ENCODE measurements around the gene CHRNA1. TPM values are rescaled to one million over a fixed set of nuclear protein-coding genes. Genes with fewer than 3 reads are reported as not detected.

CHRNA1 gene
- total and polyA plus RNA-seq, 2 donors = 2.2 to 4.2 TPM

DNA sequence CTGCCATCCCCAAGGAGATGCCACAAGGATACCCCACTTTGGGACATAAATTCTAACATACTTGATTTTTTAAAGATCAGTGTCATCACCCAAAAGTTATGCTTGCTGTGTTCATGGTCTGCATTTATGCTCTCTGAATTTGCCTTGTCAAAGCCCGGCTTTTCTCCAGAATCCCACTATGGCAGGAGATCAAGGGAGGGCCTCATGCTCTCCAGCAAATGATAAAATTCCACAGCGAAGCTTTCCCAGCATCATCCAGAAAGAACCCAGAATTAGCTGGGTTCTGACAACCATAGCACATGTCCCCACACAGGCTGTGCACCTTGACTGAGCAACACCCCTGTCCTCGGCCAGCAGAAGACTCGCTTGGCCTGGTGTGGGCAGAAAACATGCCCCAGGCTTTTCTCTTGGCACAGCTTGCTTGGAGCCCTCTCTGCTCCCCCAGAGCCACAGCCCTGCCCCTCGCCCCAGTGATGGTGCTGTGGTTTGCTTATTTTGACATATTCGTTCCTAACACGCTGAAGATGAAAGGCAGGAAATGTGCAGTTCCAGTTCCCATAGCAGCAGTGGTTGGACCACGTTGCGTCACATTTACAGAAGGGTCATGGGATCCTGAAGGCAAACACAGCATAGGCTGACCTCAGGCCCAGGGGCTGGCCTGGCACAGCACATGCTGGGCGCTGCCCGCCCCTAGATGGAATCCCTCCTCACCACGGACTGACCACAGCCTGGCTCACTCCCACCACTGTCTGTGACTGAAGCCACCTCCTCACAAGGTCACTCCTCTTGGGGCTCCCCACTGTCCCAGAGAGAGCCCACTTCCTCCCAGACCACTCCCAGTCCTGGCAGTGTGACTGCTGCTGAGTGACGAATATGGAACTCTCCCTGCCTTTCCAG, 14.1 kb upstream of the CHRNA1 start:
- Histone ChIP-seq H3K4me3 (ENCODE audit: low read length in 2 of 2) (no peak overlapping the region), H3K27me3 (ENCODE audit: control insufficient read depth in 2 of 2, insufficient read depth in 1 of 2, low read length in 1 of 2) (no peaks in the 10 kb centered on the region), H3K36me3 (ENCODE audit: control insufficient read depth in 2 of 2, insufficient read depth in 2 of 2, low read length in 1 of 2) (no peaks in the 10 kb centered on the region), H3K9me3 (ENCODE audit: control insufficient read depth in 2 of 2, insufficient read depth in 1 of 2, low read length in 1 of 2) (peaks cover 0 to 5% of the 10 kb centered on the region in 2 donors), H3K4me1 (ENCODE audit: control insufficient read depth in 2 of 2, insufficient read depth in 2 of 2, low read length in 2 of 2) (peaks cover 28 to 50% of the 10 kb centered on the region in 2 donors), H3K27ac (ENCODE audit: low read depth in 1 of 2, low read length in 1 of 2) (peak overlapping the region; percentile 44 to 58)
- 45% methylated on average over 13 of the region's 13 CpGs for whole genome bisulfite sequencing
- DNase-seq (ENCODE audit: low read depth in 6 of 9, low spot score in 9 of 9) = peak; percentile 43 to 91 (median 72)

DNA sequence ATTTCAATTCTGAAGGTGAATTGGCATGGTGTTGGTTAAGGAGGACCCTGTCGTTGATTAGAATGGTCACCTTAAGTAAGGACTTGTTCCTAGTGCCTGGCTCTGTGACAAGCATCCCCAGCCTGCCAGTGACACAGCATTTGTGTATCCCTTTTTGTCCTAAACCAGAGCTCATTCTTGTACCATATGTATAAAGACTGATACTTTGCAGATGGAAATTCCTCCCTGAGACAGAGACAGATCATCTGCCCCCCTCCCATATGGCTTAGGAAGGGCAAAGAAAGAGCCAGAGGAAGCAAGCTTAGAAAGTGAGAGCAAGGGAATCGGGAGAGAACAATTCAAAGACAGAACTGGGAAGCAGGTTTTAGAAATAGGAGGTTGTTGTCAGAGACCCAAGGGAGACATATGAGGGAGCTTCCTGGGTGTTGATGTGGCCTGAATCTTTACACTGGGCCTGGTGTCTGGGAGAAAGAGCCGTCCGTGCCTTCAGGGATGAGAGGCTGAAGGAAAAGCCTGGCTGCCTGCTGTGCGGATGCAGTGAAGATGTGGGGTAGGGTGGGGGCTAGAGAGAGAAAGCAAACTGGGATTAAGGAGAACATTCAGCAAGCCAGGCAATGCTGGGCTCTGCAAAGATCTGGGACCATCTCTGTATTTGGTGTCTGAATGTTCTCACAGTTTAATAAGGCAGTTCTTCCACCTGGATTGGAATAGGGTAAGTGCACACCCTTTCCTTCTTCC, 13.2 kb upstream of the CHRNA1 start:
- no peaks in the 10 kb centered on the region for H3K36me3 ChIP-seq (ENCODE audit: control insufficient read depth in 2 of 2, insufficient read depth in 2 of 2, low read length in 1 of 2)
- H3K27ac ChIP-seq (ENCODE audit: low read depth in 1 of 2, low read length in 1 of 2) = no peak overlapping the region
- H3K4me1 ChIP-seq (ENCODE audit: control insufficient read depth in 2 of 2, insufficient read depth in 2 of 2, low read length in 2 of 2) = peaks cover 28 to 50% of the 10 kb centered on the region in 2 donors
- H3K27me3 ChIP-seq (ENCODE audit: control insufficient read depth in 2 of 2, insufficient read depth in 1 of 2, low read length in 1 of 2) = no peaks in the 10 kb centered on the region
- 77% methylated on average over 5 of the region's 5 CpGs for WGBS
- no peaks in the 10 kb centered on the region for H3K9me3 ChIP-seq (ENCODE audit: control insufficient read depth in 2 of 2, insufficient read depth in 1 of 2, low read length in 1 of 2)
- no peak for DNase-seq (ENCODE audit: low read depth in 6 of 9, low spot score in 9 of 9)
- no peak overlapping the region for H3K4me3 ChIP-seq (ENCODE audit: low read length in 2 of 2)

DNA sequence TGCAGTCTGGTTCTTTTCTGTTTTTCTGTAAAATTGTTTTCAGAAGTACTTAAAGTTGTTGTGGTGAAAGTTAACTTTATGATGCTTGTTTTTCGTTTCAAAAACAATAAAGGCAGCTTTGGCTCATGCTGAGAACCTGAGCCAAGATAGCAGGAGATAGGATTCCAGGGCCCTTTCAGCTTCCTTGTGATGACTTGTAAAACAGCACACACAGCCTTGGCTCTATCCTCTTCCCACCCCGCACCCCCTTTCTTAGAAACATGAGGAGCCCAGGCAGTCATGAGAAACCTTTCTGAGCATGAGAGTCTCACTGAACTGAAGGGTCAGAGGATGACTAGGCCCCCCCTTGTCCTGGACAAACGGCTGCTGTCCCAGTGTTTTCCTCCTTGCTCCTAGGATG, 12.4 kb upstream of the CHRNA1 start:
- H3K4me3 ChIP-seq (ENCODE audit: low read length in 2 of 2) = no peak overlapping the region
- H3K9me3 ChIP-seq (ENCODE audit: control insufficient read depth in 2 of 2, insufficient read depth in 1 of 2, low read length in 1 of 2) = no peaks in the 10 kb centered on the region
- no peak for DNase-seq (ENCODE audit: low read depth in 6 of 9, low spot score in 9 of 9)
- H3K4me1 ChIP-seq (ENCODE audit: control insufficient read depth in 2 of 2, insufficient read depth in 2 of 2, low read length in 2 of 2) = peaks cover 28 to 59% of the 10 kb centered on the region in 2 donors
- H3K27me3 ChIP-seq (ENCODE audit: control insufficient read depth in 2 of 2, insufficient read depth in 1 of 2, low read length in 1 of 2) = no peaks in the 10 kb centered on the region
- H3K27ac ChIP-seq (ENCODE audit: low read depth in 1 of 2, low read length in 1 of 2) = no peak overlapping the region
- 97% methylated on average over 3 of the region's 3 CpGs for WGBS
- no peaks in the 10 kb centered on the region for H3K36me3 ChIP-seq (ENCODE audit: control insufficient read depth in 2 of 2, insufficient read depth in 2 of 2, low read length in 1 of 2)

DNA sequence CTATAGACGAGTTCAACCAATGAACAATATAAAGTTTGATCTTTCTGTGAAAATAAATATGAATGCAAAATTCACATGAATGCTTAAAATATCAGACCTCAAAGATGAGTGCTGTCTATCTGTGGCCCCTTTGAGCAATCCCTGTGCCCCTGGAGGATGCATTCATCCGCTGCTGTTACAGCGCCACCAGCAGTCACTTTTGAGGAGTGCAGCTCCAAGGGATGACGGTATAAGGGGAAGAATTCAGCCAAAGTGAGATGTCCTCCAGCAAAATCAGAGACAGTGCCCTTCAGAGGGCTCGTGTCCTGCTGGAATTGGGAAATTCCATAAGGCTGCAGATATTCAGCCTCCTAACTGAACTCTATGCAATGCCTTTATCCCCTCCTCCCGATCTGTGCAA, 12.0 kb upstream of the CHRNA1 start:
- H3K27me3 ChIP-seq (ENCODE audit: control insufficient read depth in 2 of 2, insufficient read depth in 1 of 2, low read length in 1 of 2) = no peaks in the 10 kb centered on the region
- H3K4me3 ChIP-seq (ENCODE audit: low read length in 2 of 2) = no peak overlapping the region
- H3K27ac ChIP-seq (ENCODE audit: low read depth in 1 of 2, low read length in 1 of 2) = no peak overlapping the region
- H3K9me3 ChIP-seq (ENCODE audit: control insufficient read depth in 2 of 2, insufficient read depth in 1 of 2, low read length in 1 of 2) = no peaks in the 10 kb centered on the region
- 89% methylated on average over 6 of the region's 6 CpGs for WGBS
- no peak for DNase-seq (ENCODE audit: low read depth in 6 of 9, low spot score in 9 of 9)
- H3K36me3 ChIP-seq (ENCODE audit: control insufficient read depth in 2 of 2, insufficient read depth in 2 of 2, low read length in 1 of 2) = no peaks in the 10 kb centered on the region
- H3K4me1 ChIP-seq (ENCODE audit: control insufficient read depth in 2 of 2, insufficient read depth in 2 of 2, low read length in 2 of 2) = peaks cover 28 to 60% of the 10 kb centered on the region in 2 donors

DNA sequence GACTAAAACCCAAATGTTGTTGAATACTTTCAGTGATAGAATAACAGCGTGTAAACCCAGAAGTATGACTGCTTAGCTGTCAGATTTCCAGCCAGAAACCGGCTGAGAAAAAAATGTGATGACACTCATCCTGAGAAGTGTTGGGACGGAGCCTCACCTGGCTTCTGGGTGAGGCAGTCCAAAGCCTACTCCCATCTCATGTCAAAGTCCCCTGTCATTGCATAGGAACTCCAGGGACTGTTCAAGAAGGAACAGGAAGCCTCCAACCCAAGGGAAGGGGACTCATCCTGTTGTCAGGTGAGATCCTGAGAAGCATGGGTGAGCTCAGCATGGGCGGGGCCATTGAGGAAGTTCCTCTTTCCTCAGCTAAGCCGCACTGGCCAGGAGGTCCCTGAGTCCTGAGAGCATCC, 11.3 kb upstream of the CHRNA1 start:
- H3K27ac ChIP-seq (ENCODE audit: low read depth in 1 of 2, low read length in 1 of 2) = peak overlapping the region in 1 of 2 donors; percentile 22
- WGBS = 72% methylated on average over 5 of the region's 5 CpGs
- no peaks in the 10 kb centered on the region for H3K36me3 ChIP-seq (ENCODE audit: control insufficient read depth in 2 of 2, insufficient read depth in 2 of 2, low read length in 1 of 2)
- H3K9me3 ChIP-seq (ENCODE audit: control insufficient read depth in 2 of 2, insufficient read depth in 1 of 2, low read length in 1 of 2) = no peaks in the 10 kb centered on the region
- DNase-seq (ENCODE audit: low read depth in 6 of 9, low spot score in 9 of 9) = no peak
- no peak overlapping the region for H3K4me3 ChIP-seq (ENCODE audit: low read length in 2 of 2)
- peaks cover 27 to 58% of the 10 kb centered on the region in 2 donors for H3K4me1 ChIP-seq (ENCODE audit: control insufficient read depth in 2 of 2, insufficient read depth in 2 of 2, low read length in 2 of 2)
- no peaks in the 10 kb centered on the region for H3K27me3 ChIP-seq (ENCODE audit: control insufficient read depth in 2 of 2, insufficient read depth in 1 of 2, low read length in 1 of 2)

DNA sequence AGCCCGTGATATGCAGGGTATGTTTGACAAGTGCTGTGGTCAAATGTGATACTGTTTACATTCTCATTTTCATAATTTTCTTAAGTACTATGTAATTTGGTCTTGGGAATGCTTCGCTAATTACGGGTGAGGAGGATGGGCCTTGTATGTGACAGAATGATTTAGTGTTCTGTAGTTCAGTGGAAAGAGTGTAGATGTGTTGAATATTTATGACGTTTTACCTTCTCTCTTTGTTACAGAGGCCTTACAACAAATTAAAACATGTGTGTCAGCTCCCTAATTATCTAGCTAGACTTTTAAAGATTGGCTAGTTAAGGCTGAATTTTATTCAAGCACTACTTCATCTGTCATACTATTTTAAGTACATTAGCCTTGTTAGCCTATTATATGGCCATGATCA, 10.6 kb upstream of the CHRNA1 start:
- WGBS = 95% methylated on average over 4 of the region's 4 CpGs
- Histone ChIP-seq H3K4me1 (ENCODE audit: control insufficient read depth in 2 of 2, insufficient read depth in 2 of 2, low read length in 2 of 2) (peaks cover 21 to 51% of the 10 kb centered on the region in 2 donors), H3K27me3 (ENCODE audit: control insufficient read depth in 2 of 2, insufficient read depth in 1 of 2, low read length in 1 of 2) (no peaks in the 10 kb centered on the region)

DNA sequence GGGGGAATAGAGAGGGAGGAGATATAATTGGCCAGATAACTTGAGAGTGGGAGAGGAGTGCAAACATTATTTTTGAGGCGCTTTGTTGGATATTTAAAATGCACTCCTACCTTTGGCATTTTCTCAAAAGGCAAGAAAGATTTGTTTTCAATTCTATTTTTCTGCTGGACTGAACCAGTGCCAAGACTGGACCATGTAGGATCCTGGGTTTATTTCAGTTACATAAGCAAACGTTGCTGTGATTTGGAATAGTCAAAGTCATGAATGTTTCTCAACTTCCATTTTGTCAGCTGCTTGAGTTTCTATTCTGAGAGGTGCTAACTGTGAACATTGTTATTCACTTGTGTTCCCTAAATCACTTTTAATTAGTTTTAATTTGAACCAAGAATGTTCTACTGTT, 8.9 kb upstream of the CHRNA1 start:
- H3K4me3 ChIP-seq (ENCODE audit: low read length in 2 of 2) = no peak overlapping the region
- no peaks in the 10 kb centered on the region for H3K9me3 ChIP-seq (ENCODE audit: control insufficient read depth in 2 of 2, insufficient read depth in 1 of 2, low read length in 1 of 2)
- 89% methylated on average over 2 of the region's 2 CpGs for WGBS
- H3K27me3 ChIP-seq (ENCODE audit: control insufficient read depth in 2 of 2, insufficient read depth in 1 of 2, low read length in 1 of 2) = peaks cover 0 to 3% of the 10 kb centered on the region in 2 donors
- H3K27ac ChIP-seq (ENCODE audit: low read depth in 1 of 2, low read length in 1 of 2) = no peak overlapping the region
- no peak for DNase-seq (ENCODE audit: low read depth in 6 of 9, low spot score in 9 of 9)
- H3K4me1 ChIP-seq (ENCODE audit: control insufficient read depth in 2 of 2, insufficient read depth in 2 of 2, low read length in 2 of 2) = peaks cover 9 to 35% of the 10 kb centered on the region in 2 donors
- no peaks in the 10 kb centered on the region for H3K36me3 ChIP-seq (ENCODE audit: control insufficient read depth in 2 of 2, insufficient read depth in 2 of 2, low read length in 1 of 2)

More for the DNA sequence above, 10.6 kb upstream of the CHRNA1 start:
- Histone ChIP-seq H3K4me3 (ENCODE audit: low read length in 2 of 2) (no peak overlapping the region), H3K27ac (ENCODE audit: low read depth in 1 of 2, low read length in 1 of 2) (no peak overlapping the region), H3K36me3 (ENCODE audit: control insufficient read depth in 2 of 2, insufficient read depth in 2 of 2, low read length in 1 of 2) (no peaks in the 10 kb centered on the region), H3K9me3 (ENCODE audit: control insufficient read depth in 2 of 2, insufficient read depth in 1 of 2, low read length in 1 of 2) (no peaks in the 10 kb centered on the region)
- no peak for DNase-seq (ENCODE audit: low read depth in 6 of 9, low spot score in 9 of 9)

DNA sequence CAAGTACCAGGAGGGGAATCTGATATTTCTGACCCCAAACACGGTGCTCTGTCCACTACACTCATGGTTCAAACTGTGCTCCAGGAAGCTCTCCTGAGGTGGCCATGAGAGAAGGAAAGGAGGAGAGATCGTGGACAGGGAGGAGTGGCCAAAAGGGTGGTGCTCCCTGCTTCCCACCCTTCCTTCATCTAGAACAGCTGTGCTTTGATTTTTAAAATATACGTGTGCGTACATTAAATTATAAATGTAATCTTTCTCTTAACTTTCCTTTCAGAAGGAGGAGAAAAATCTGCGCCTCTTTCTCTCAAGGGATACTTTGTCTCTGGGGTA, 8.2 kb upstream of the CHRNA1 start:
- WGBS = 86% methylated on average over 5 of the region's 5 CpGs
- Histone ChIP-seq H3K36me3 (ENCODE audit: control insufficient read depth in 2 of 2, insufficient read depth in 2 of 2, low read length in 1 of 2) (no peaks in the 10 kb centered on the region), H3K4me1 (ENCODE audit: control insufficient read depth in 2 of 2, insufficient read depth in 2 of 2, low read length in 2 of 2) (peaks cover 2 to 27% of the 10 kb centered on the region in 2 donors), H3K9me3 (ENCODE audit: control insufficient read depth in 2 of 2, insufficient read depth in 1 of 2, low read length in 1 of 2) (no peaks in the 10 kb centered on the region), H3K4me3 (ENCODE audit: low read length in 2 of 2) (no peak overlapping the region), H3K27me3 (ENCODE audit: control insufficient read depth in 2 of 2, insufficient read depth in 1 of 2, low read length in 1 of 2) (peaks cover 0 to 3% of the 10 kb centered on the region in 2 donors), H3K27ac (ENCODE audit: low read depth in 1 of 2, low read length in 1 of 2) (no peak overlapping the region)
- no peak for DNase-seq (ENCODE audit: low read depth in 6 of 9, low spot score in 9 of 9)

Data from thymus (tissue), 11 donors.